Spleen (tissue), 11 donors: ENCODE measurements around the gene ARHGEF10L. TPM values are rescaled to one million over a fixed set of nuclear protein-coding genes. Genes with fewer than 3 reads are reported as not detected.
A peak's percentile ranks its signal among the peaks of the same experiment; 100 is the strongest.

Experiments used
- DNase-seq: peaks from one replicate; pipeline ENCODE4 v3.0.0-alpha.2; 2020
- H3K27ac ChIP-seq, 8 donors: fragments of 200-600 bp; sonication (generic) in 7 of 8; 1 replicate in 4 of 8; 2 replicates in 4 of 8; pipeline versions ENCODE4 v1.5.0 to v1.8.0; 2016 to 2021; ENCODE audit warnings: inconsistent platforms in 4 of 8, mild to moderate bottlenecking in 4 of 8, moderate library complexity in 1 of 8
- H3K27me3 ChIP-seq, 7 donors: fragments of 200-600 bp; sonication (generic) in 6 of 7; replicated peaks in 1 of 7; 1 replicate in 4 of 7; 2 replicates in 3 of 7; pipeline versions ENCODE4 v1.5.0 to v1.8.0; 2016 to 2021; ENCODE audit warnings: inconsistent platforms in 3 of 7, mild to moderate bottlenecking in 1 of 7
- H3K36me3 ChIP-seq, 6 donors: fragments of 200-600 bp; sonication (generic) in 5 of 6; 1 replicate in 4 of 6; 2 replicates in 2 of 6; pipeline versions ENCODE4 v1.5.0 to v1.8.0; 2016 to 2021; ENCODE audit warnings: inconsistent platforms in 2 of 6
- H3K4me1 ChIP-seq, 6 donors: fragments of 200-600 bp; sonication (generic) in 5 of 6; 1 replicate in 3 of 6; 2 replicates in 3 of 6; pipeline versions ENCODE4 v1.5.0 to v1.8.0; 2016 to 2021; ENCODE audit warnings: inconsistent platforms in 3 of 6
- H3K4me3 ChIP-seq, 8 donors: fragments of 200-600 bp; sonication (generic) in 7 of 8; 1 replicate in 4 of 8; 2 replicates in 4 of 8; pipeline versions ENCODE4 v1.5.0 to v1.8.0; 2016 to 2021; ENCODE audit warnings: inconsistent platforms in 4 of 8, mild to moderate bottlenecking in 4 of 8, moderate library complexity in 2 of 8
- H3K9me3 ChIP-seq, 8 donors: fragments of 200-600 bp; sonication (generic) in 7 of 8; 1 replicate in 4 of 8; 2 replicates in 4 of 8; pipeline versions ENCODE4 v1.5.0 to v1.8.0; 2016 to 2021; ENCODE audit warnings: inconsistent platforms in 4 of 8
- CTCF ChIP-seq, 11 experiments: fragments of 200-600 bp in 7 of 11; fragments of 450-650 bp in 4 of 11; sonication (generic) in 4 of 11; IDR thresholded peaks in 8 of 11; conservative IDR thresholded peaks in 3 of 11; 1 replicate in 7 of 11; 2 replicates in 4 of 11; pipeline versions ENCODE4 v1.4.0 to v1.8.0; 2016 to 2021; ENCODE audit warnings: antibody characterized with exemption in 11 of 11, inconsistent platforms in 4 of 11, mild to moderate bottlenecking in 1 of 11
- POLR2A ChIP-seq, 3 donors: fragments of 450-650 bp; IDR thresholded peaks; one replicate each; pipeline ENCODE4 v1.5.1; 2017; ENCODE audit warnings: antibody characterized with exemption in 3 of 3, mild to moderate bottlenecking in 1 of 3
- POLR2AphosphoS5 ChIP-seq, 3 donors: sonication (generic); formaldehyde crosslinking; IDR thresholded peaks; one replicate each; pipeline ENCODE4 v1.5.1; 2017; ENCODE audit warnings: antibody characterized with exemption in 3 of 3
- WGBS, 5 donors: extraction: QIAGEN DNeasy Blood & Tissue Kit in 3 of 5; methylation state at CpG; one replicate each; pipeline versions ENCODE4 v1.1.5 to v1.1.7; 2013 to 2018; 5-methylcytosine and 5-hydroxymethylcytosine counted together
- intact Hi-C: fragments of 100-400 bp; cut with DNase I; formaldehyde crosslinking; loops from one replicate; pipeline ENCODE4 v1.15.0; 2023; ENCODE audit warnings: low total_unique reads
- polyA plus RNA-seq, 3 donors: library from polyadenylated mRNA; stranded (reverse); fragments of 200-250 nt; gene quantifications; one replicate each; pipeline ENCODE4 v1.2.1, GENCODE V29; 2013
- total RNA-seq, 7 donors: library from RNA; depleted of rRNA in 3 of 7; stranded (reverse); fragments of >200 nt in 3 of 7; fragmentation: NEBNext Ultra II Directional in 4 of 7; extraction: Animal tissue kit (Norgen Biotek cat#: 25700) in 4 of 7; gene quantifications; one replicate each; pipeline versions ENCODE4 v1.1.0 to v1.2.1, GENCODE V29; 2016 to 2021
- donor health status: healthy with polysubstance abuse.
- donor health status: DM: no; HTN: no; CAD: no; lungs with moderate emphysema.
- donor health status: DM: no; HTN: no; CAD: no.
- donor health status: Bipolar disorder and iron deficiency.
- donor health status: healthy.
- donor health status: DM: no; HTN: no; CAD: no.
- donor health status: DM: yes; HTN: yes; CAD: no.

The ARHGEF10L gene
- total and polyA plus RNA-seq, 10 donors, result 10.0 to 40.9 (median 21.4) TPM

- no peaks in the 10 kb centered on the region for H3K9me3 ChIP-seq
- no peaks in the 10 kb centered on the region for H3K36me3 ChIP-seq
- TF ChIP-seq POLR2A (IDR thresholded peaks at IDR 0.05), result no peak
- no peak for TF ChIP-seq CTCF (IDR thresholded peaks at IDR 0.05 in 8 of 11, conservative IDR thresholded peaks at IDR 0.05 in 3 of 11)
- TF ChIP-seq POLR2AphosphoS5 (IDR thresholded peaks at IDR 0.05), result no peak
- H3K27me3 ChIP-seq, result no peaks in the 10 kb centered on the region
- DNase-seq, result no peak
- intact Hi-C loops, result no loop called here
- no peak overlapping the region for H3K4me3 ChIP-seq
- 50 to 69% (median 62%) methylated on average over 8 of the region's 8 CpGs for WGBS, 5 donors
- peak overlapping the region in 1 of 8 donors; percentile 17 for H3K27ac ChIP-seq
- H3K4me1 ChIP-seq, result peaks cover 4 to 47% (median 21%) of the 10 kb centered on the region in 6 donors
Observed at GRCh38 chr1:17553975-17554700, 14.6 kb downstream of the ARHGEF10L start.

GRCh38 chr1:17554954-17555353 is 15.5 kb downstream of the ARHGEF10L start:
- H3K9me3 ChIP-seq, result no peaks in the 10 kb centered on the region
- TF ChIP-seq POLR2A (IDR thresholded peaks at IDR 0.05) (no peak), CTCF (IDR thresholded peaks at IDR 0.05 in 8 of 11, conservative IDR thresholded peaks at IDR 0.05 in 3 of 11) (no peak), POLR2AphosphoS5 (IDR thresholded peaks at IDR 0.05) (no peak)
- H3K4me3 ChIP-seq, result no peak overlapping the region
- intact Hi-C loops, result no loop called here
- 60 to 78% (median 66%) methylated on average over 2 of the region's 2 CpGs for WGBS, 5 donors
- peaks cover 4 to 47% (median 21%) of the 10 kb centered on the region in 6 donors for H3K4me1 ChIP-seq
- DNase-seq, result no peak
- no peaks in the 10 kb centered on the region for H3K27me3 ChIP-seq
- no peak overlapping the region for H3K27ac ChIP-seq
- H3K36me3 ChIP-seq, result no peaks in the 10 kb centered on the region

- H3K27ac ChIP-seq, result no peak overlapping the region
- H3K27me3 ChIP-seq, result no peaks in the 10 kb centered on the region
- peaks cover 0 to 31% (median 6%) of the 10 kb centered on the region in 6 donors for H3K4me1 ChIP-seq
- H3K9me3 ChIP-seq, result no peaks in the 10 kb centered on the region
- TF ChIP-seq POLR2AphosphoS5 (IDR thresholded peaks at IDR 0.05) (no peak), POLR2A (IDR thresholded peaks at IDR 0.05) (no peak), CTCF (IDR thresholded peaks at IDR 0.05 in 8 of 11, conservative IDR thresholded peaks at IDR 0.05 in 3 of 11) (no peak)
- 80 to 89% (median 85%) methylated on average over 7 of the region's 7 CpGs for WGBS, 5 donors
- H3K4me3 ChIP-seq, result no peak overlapping the region
- H3K36me3 ChIP-seq, result no peaks in the 10 kb centered on the region
- no peak for DNase-seq
- intact Hi-C loops, result no loop called here
Observed at GRCh38 chr1:17557986-17558385, 18.5 kb downstream of the ARHGEF10L start.

- Histone ChIP-seq H3K4me1 (peaks cover 0 to 26% (median 6%) of the 10 kb centered on the region in 6 donors), H3K27ac (no peak overlapping the region), H3K4me3 (no peak overlapping the region), H3K9me3 (no peaks in the 10 kb centered on the region), H3K27me3 (no peaks in the 10 kb centered on the region), H3K36me3 (no peaks in the 10 kb centered on the region)
- intact Hi-C loops, result no loop called here
- DNase-seq, result no peak
- no peak for TF ChIP-seq POLR2AphosphoS5 (IDR thresholded peaks at IDR 0.05)
- TF ChIP-seq POLR2A (IDR thresholded peaks at IDR 0.05), result no peak
- no peak for TF ChIP-seq CTCF (IDR thresholded peaks at IDR 0.05 in 8 of 11, conservative IDR thresholded peaks at IDR 0.05 in 3 of 11)
- 60 to 82% (median 67%) methylated on average over 3 of the region's 3 CpGs for WGBS, 5 donors
Observed at GRCh38 chr1:17558541-17558940, 19.0 kb downstream of the ARHGEF10L start.
